SU-DHL-6 (cell line): ENCODE measurements around the gene SDR39U1.

Experiments
- H2AFZ ChIP-seq: fragments of 200-600 bp; sonication (generic); 2 replicates; pipeline ENCODE4 v1.6.1; 2014; ENCODE audit warnings: low read depth, mild to moderate bottlenecking, moderate library complexity, mixed read lengths, antibody characterized with exemption, low read length; ENCODE audit not compliant: severe bottlenecking
- H3F3A ChIP-seq: fragments of 200-600 bp; shearing (Covaris generic); 2 replicates; pipeline ENCODE4 v1.6.0; 2016; ENCODE audit warnings: antibody characterized with exemption, mild to moderate bottlenecking; ENCODE audit not compliant: insufficient read depth
- H3K27ac ChIP-seq: fragments of 200-600 bp; sonication (generic); 2 replicates; pipeline ENCODE4 v1.5.1; 2016; ENCODE audit warnings: low read depth, mild to moderate bottlenecking, low read length, moderate library complexity, mixed read lengths
- H3K27me3 ChIP-seq: fragments of 200-600 bp; sonication (generic), shearing (Covaris generic); 2 replicates; pipeline ENCODE4 v1.6.0; 2014; ENCODE audit warnings: mild to moderate bottlenecking, low read length
- H3K36me3 ChIP-seq: fragments of 200-600 bp; sonication (generic); 2 replicates; pipeline ENCODE4 v1.6.1; 2014; ENCODE audit warnings: mild to moderate bottlenecking, low read length, mixed read lengths
- H3K4me2 ChIP-seq: fragments of 300-600, 200-600 bp; shearing (Covaris generic), sonication (generic); 2 replicates; pipeline ENCODE4 v1.6.0; 2014; ENCODE audit warnings: low read length, low read depth, mild to moderate bottlenecking; ENCODE audit not compliant: poor library complexity, severe bottlenecking
- H3K4me3 ChIP-seq: fragments of 200-600 bp; sonication (generic); 2 replicates; pipeline ENCODE4 v1.5.1; 2014; ENCODE audit warnings: antibody characterized with exemption, low read length, mild to moderate bottlenecking, mixed read lengths; ENCODE audit not compliant: insufficient read depth, poor library complexity, severe bottlenecking
- H3K79me2 ChIP-seq: fragments of 200-600 bp; sonication (generic); 2 replicates; pipeline ENCODE4 v1.6.1; 2014; ENCODE audit warnings: mild to moderate bottlenecking, low read length, moderate library complexity; ENCODE audit not compliant: insufficient read depth
- H3K9ac ChIP-seq: fragments of 200-600 bp; sonication (generic); 2 replicates; pipeline ENCODE4 v1.7.0; 2014; ENCODE audit warnings: mild to moderate bottlenecking, low read length
- H3K9me2 ChIP-seq: fragments of 200-600 bp; sonication (generic); replicated peaks from 2 replicates; pipeline ENCODE4 v1.6.1; 2014; ENCODE audit warnings: low read length; ENCODE audit not compliant: insufficient read depth
- H3K9me3 ChIP-seq: fragments of 200-600 bp; sonication (generic); 2 replicates; pipeline ENCODE4 v1.6.1; 2014; ENCODE audit warnings: low read length, mixed read lengths; ENCODE audit not compliant: insufficient read depth
- H4K20me1 ChIP-seq: fragments of 200-600 bp; sonication (generic); 2 replicates; pipeline ENCODE4 v1.6.1; 2014; ENCODE audit warnings: low read depth, mild to moderate bottlenecking, antibody characterized with exemption, low read length, moderate library complexity, mixed read lengths
- CTCF ChIP-seq: fragments of 200-600 bp; sonication (generic); IDR thresholded peaks from one replicate; pipeline ENCODE4 v1.5.1; 2017; ENCODE audit warnings: antibody characterized with exemption, mild to moderate bottlenecking, low read length, moderate library complexity; ENCODE audit not compliant: insufficient read depth, poor library complexity, severe bottlenecking
- EZH2phosphoT487 ChIP-seq: fragments of 200-600 bp; sonication (generic), shearing (Covaris generic); conservative IDR thresholded peaks from 2 replicates; pipeline ENCODE4 v1.6.1; 2018; ENCODE audit warnings: mild to moderate bottlenecking, antibody characterized with exemption, low read length, moderate library complexity, mixed read lengths

Gene SDR39U1

GRCh38 chr14:24441904-24442239, 704 bp downstream of the SDR39U1 start:
- Histone ChIP-seq H3K4me2 (peak overlapping the region; percentile 94), H3K27ac (peak overlapping the region; percentile 78), H3K9me2 (no peaks in the 10 kb centered on the region), H3K9me3 (no peaks in the 10 kb centered on the region), H3F3A (0 out of 2 replicates have a peak, but pooled peaks cover 6% of the 10 kb centered on the region), H3K9ac (peak overlapping the region; percentile 93), H3K79me2 (peaks cover 14% of the 10 kb centered on the region), H4K20me1 (no peaks in the 10 kb centered on the region), H3K4me3 (peak overlapping the region; percentile 90), H2AFZ (peak overlapping the region; percentile 79), H3K27me3 (no peaks in the 10 kb centered on the region), H3K36me3 (no peaks in the 10 kb centered on the region)
- TF ChIP-seq CTCF: no peak
- TF ChIP-seq EZH2phosphoT487: no peak

DNA sequence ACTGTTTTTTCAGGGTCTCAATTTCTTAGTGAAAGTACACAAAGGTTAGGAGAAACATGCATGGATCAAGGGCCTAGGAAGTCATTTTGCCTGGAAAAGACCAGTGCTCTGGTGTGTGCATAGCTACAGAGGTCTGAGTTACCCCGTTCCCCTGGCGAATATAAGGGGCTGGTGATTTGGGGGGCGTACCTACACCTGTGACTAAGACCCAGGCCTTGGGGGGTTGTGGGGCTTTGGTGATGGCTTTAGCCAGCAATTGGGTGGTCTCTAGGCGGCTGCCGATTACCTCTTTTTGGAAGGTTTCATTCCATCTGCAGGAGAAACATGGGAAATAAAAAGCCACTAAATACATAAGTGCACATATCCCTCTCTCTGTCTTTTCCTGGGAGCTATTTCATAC, 1.1 kb downstream of the SDR39U1 start:
- Histone ChIP-seq H3K27ac (peak overlapping the region; percentile 78), H3K36me3 (no peaks in the 10 kb centered on the region), H3F3A (0 out of 2 replicates have a peak, but pooled peaks cover 6% of the 10 kb centered on the region), H3K4me3 (peak overlapping the region; percentile 90), H3K9ac (peak overlapping the region; percentile 93), H3K79me2 (peaks cover 14% of the 10 kb centered on the region), H3K9me2 (no peaks in the 10 kb centered on the region), H4K20me1 (no peaks in the 10 kb centered on the region), H3K27me3 (no peaks in the 10 kb centered on the region), H3K9me3 (no peaks in the 10 kb centered on the region), H2AFZ (no peak overlapping the region), H3K4me2 (peak overlapping the region; percentile 94)
- TF ChIP-seq EZH2phosphoT487 (no peak), CTCF (no peak)

DNA sequence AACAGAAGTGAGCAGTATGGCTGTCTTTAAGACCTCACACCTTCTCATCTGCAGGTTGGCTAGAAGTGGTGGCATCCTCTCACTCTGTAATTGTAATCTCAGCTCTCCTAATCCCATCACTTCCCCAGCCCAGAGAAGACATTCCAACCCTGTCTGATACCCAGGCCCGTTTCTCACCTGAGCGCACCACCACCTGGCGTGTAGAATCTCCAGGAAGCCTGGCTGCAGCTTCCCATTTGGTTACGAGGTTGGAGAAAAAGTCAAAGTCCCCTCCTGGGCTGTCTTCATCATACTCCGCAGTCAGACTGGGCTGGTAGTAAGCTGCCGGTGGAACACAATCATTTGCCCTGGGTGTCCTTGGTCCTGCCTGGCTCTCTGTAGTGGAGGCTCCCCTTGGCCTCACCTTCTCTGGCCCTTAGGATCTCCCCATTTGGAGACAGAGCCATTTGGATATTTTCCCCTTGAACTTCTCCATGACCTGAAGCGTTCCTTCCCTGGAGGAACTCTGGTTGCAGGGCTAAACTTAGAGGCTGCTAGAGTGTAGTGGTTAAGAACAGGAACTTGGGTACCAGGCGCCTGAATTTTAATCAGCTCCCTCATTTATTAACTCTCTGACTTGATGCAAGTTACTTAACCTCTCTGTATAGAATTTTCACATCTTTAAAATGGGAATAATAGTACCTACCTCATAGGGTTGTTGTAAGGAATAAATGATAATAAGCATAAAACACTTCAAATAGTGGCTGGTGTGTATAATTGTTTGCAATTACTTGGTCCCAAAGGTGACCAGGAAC, 1.8 kb downstream of the SDR39U1 start:
- TF ChIP-seq EZH2phosphoT487 (no peak), CTCF (no peak)
- Histone ChIP-seq H3K9ac (peak overlapping the region; percentile 93), H3K27ac (no peak overlapping the region), H3K27me3 (no peaks in the 10 kb centered on the region), H3K36me3 (no peaks in the 10 kb centered on the region), H3K9me2 (no peaks in the 10 kb centered on the region), H3K4me3 (no peak overlapping the region), H3K9me3 (no peaks in the 10 kb centered on the region), H3F3A (0 out of 2 replicates have a peak, but pooled peaks cover 6% of the 10 kb centered on the region), H4K20me1 (no peaks in the 10 kb centered on the region), H3K4me2 (peak overlapping the region; percentile 94), H2AFZ (no peak overlapping the region), H3K79me2 (peaks cover 14% of the 10 kb centered on the region)
